Loucy (cell line): ENCODE results near the gene FZR1.

Source experiments
- CTCF ChIP-seq: fragments of 200-600 bp; sonication (generic); conservative IDR thresholded peaks from 2 replicates; pipeline ENCODE4 v1.5.1; 2014; ENCODE audit warnings: mild to moderate bottlenecking, antibody characterized with exemption, low read length
- EZH2phosphoT487 ChIP-seq: fragments of 200-600 bp; IDR thresholded peaks from 2 replicates; pipeline ENCODE4 v1.6.1; 2018; ENCODE audit warnings: antibody characterized with exemption, mild to moderate bottlenecking, moderate library complexity, borderline replicate concordance

- TF ChIP-seq CTCF (no peak), EZH2phosphoT487 (no peak)
These were observed 66.2 kb downstream of the FZR1 start for GRCh38 chr19:3572132-3572854.
